ENCODE data around the gene SCARF1. TPM values are rescaled to one million over a fixed set of nuclear protein-coding genes. Genes with fewer than 3 reads are reported as not detected.
"Not testable (repeated sequence)": the region's sequence is repeated elsewhere in the genome, so short reads cannot be mapped to it uniquely, and the experiment has no call there.

SCARF1 gene
- total and polyA plus RNA-seq, 5 donors from 2014 or later = 0.49 to 1.5 TPM; not detected in 3

GRCh38 chr17:1683459-1683858 is 37.9 kb upstream of the SCARF1 start:
- Histone ChIP-seq H3K9me3 (ENCODE audit: control insufficient read depth in 2 of 2, low read length in 2 of 2) (no peaks in the 10 kb centered on the region), H3K27ac (ENCODE audit: insufficient read depth, low read length, poor library complexity, severe bottlenecking) (peak overlapping the region; percentile 94), H3K4me3 (ENCODE audit: low read depth, low read length) (peak overlapping the region; percentile 91), H3K27me3 (ENCODE audit: control insufficient read depth, insufficient read depth, low read length) (no peaks in the 10 kb centered on the region), H3K36me3 (ENCODE audit: control insufficient read depth, insufficient read depth, low read length) (peaks cover 47% of the 10 kb centered on the region), H3K4me1 (ENCODE audit: control insufficient read depth, insufficient read depth, low read length, poor library complexity, severe bottlenecking) (peaks cover 25% of the 10 kb centered on the region)
- H3K4me1 Mint-ChIP-seq = peaks cover 14 to 51% (median 20%) of the 10 kb centered on the region in 4 donors
- peaks cover 43% of the 10 kb centered on the region for H3K36me3 Mint-ChIP-seq
- ATAC-seq (ENCODE audit: low read depth in 2 of 2) (no peak), DNase-seq (no peak)
- peak overlapping the region; percentile 96 to 99 (median 98) for H3K27ac Mint-ChIP-seq
- peaks cover 6% of the 10 kb centered on the region for H3K27me3 Mint-ChIP-seq
- no peaks in the 10 kb centered on the region for H3K9me3 Mint-ChIP-seq
- peak overlapping the region; percentile 94 to 100 (median 100) for H3K4me3 Mint-ChIP-seq

- Mint-ChIP-seq H3K36me3 (peaks cover 64% of the 10 kb centered on the region), H3K9me3 (no peaks in the 10 kb centered on the region), H3K4me1 (peaks cover 7 to 28% (median 15%) of the 10 kb centered on the region in 4 donors), H3K27ac (no peak overlapping the region), H3K4me3 (no peak overlapping the region), H3K27me3 (no peaks in the 10 kb centered on the region)
- no peak for DNase-seq
- no peak for ATAC-seq (ENCODE audit: low read depth in 2 of 2)
- Histone ChIP-seq H3K27ac (ENCODE audit: insufficient read depth, low read length, poor library complexity, severe bottlenecking) (no peak overlapping the region), H3K9me3 (ENCODE audit: control insufficient read depth in 2 of 2, low read length in 2 of 2) (no peaks in the 10 kb centered on the region), H3K4me1 (ENCODE audit: control insufficient read depth, insufficient read depth, low read length, poor library complexity, severe bottlenecking) (no peaks in the 10 kb centered on the region), H3K27me3 (ENCODE audit: control insufficient read depth, insufficient read depth, low read length) (no peaks in the 10 kb centered on the region), H3K4me3 (ENCODE audit: low read depth, low read length) (no peak overlapping the region), H3K36me3 (ENCODE audit: control insufficient read depth, insufficient read depth, low read length) (peaks cover 97% of the 10 kb centered on the region)
These were observed 30.9 kb upstream of the SCARF1 start for GRCh38 chr17:1676401-1676800.

GRCh38 chr17:1673041-1673785 is 27.7 kb upstream of the SCARF1 start:
- Mint-ChIP-seq H3K9me3 (no peaks in the 10 kb centered on the region), H3K4me3 (peak overlapping the region in 2 of 4 donors; percentile 5 to 26), H3K36me3 (peaks cover 63% of the 10 kb centered on the region), H3K4me1 (peaks cover 18 to 34% (median 19%) of the 10 kb centered on the region in 4 donors), H3K27me3 (no peaks in the 10 kb centered on the region), H3K27ac (no peak overlapping the region)
- Histone ChIP-seq H3K27me3 (ENCODE audit: control insufficient read depth, insufficient read depth, low read length) (no peaks in the 10 kb centered on the region), H3K4me3 (ENCODE audit: low read depth, low read length) (no peak overlapping the region), H3K4me1 (ENCODE audit: control insufficient read depth, insufficient read depth, low read length, poor library complexity, severe bottlenecking) (peaks cover 3% of the 10 kb centered on the region), H3K27ac (ENCODE audit: insufficient read depth, low read length, poor library complexity, severe bottlenecking) (peak overlapping the region; percentile 0), H3K9me3 (ENCODE audit: control insufficient read depth in 2 of 2, low read length in 2 of 2) (no peaks in the 10 kb centered on the region), H3K36me3 (ENCODE audit: control insufficient read depth, insufficient read depth, low read length) (peaks cover 94% of the 10 kb centered on the region)
- no peak for DNase-seq
- ATAC-seq (ENCODE audit: low read depth in 2 of 2) = peak in 1 of 2 donors; percentile 8

GRCh38 chr17:1663934-1664333 is 18.4 kb upstream of the SCARF1 start:
- Mint-ChIP-seq H3K36me3 (peaks cover 40% of the 10 kb centered on the region), H3K4me1 (peaks cover 5 to 14% (median 9%) of the 10 kb centered on the region in 4 donors)
- H3K4me3 Mint-ChIP-seq; H3K9me3 ChIP-seq (ENCODE audit: control insufficient read depth in 2 of 2, low read length in 2 of 2); H3K9me3 Mint-ChIP-seq; H3K4me3 ChIP-seq (ENCODE audit: low read depth, low read length); H3K27me3 ChIP-seq (ENCODE audit: control insufficient read depth, insufficient read depth, low read length); H3K27ac Mint-ChIP-seq; ATAC-seq (ENCODE audit: low read depth in 2 of 2); H3K27me3 Mint-ChIP-seq; H3K4me1 ChIP-seq (ENCODE audit: control insufficient read depth, insufficient read depth, low read length, poor library complexity, severe bottlenecking); H3K27ac ChIP-seq (ENCODE audit: insufficient read depth, low read length, poor library complexity, severe bottlenecking); DNase-seq: not testable (repeated sequence)
- peaks cover 74% of the 10 kb centered on the region for H3K36me3 ChIP-seq (ENCODE audit: control insufficient read depth, insufficient read depth, low read length)

GRCh38 chr17:1661045-1661444 is 15.5 kb upstream of the SCARF1 start:
- Mint-ChIP-seq H3K27ac (no peak overlapping the region), H3K4me3 (no peak overlapping the region), H3K4me1 (peaks cover 5 to 12% (median 8%) of the 10 kb centered on the region in 4 donors), H3K36me3 (peaks cover 49% of the 10 kb centered on the region), H3K27me3 (no peaks in the 10 kb centered on the region), H3K9me3 (no peaks in the 10 kb centered on the region)
- H3K27me3 ChIP-seq (ENCODE audit: control insufficient read depth, insufficient read depth, low read length) = no peaks in the 10 kb centered on the region
- no peak overlapping the region for H3K27ac ChIP-seq (ENCODE audit: insufficient read depth, low read length, poor library complexity, severe bottlenecking)
- H3K9me3 ChIP-seq (ENCODE audit: control insufficient read depth in 2 of 2, low read length in 2 of 2) = no peaks in the 10 kb centered on the region
- ATAC-seq (ENCODE audit: low read depth in 2 of 2) = no peak
- peaks cover 81% of the 10 kb centered on the region for H3K36me3 ChIP-seq (ENCODE audit: control insufficient read depth, insufficient read depth, low read length)
- H3K4me3 ChIP-seq (ENCODE audit: low read depth, low read length) = no peak overlapping the region
- no peak for DNase-seq
- no peaks in the 10 kb centered on the region for H3K4me1 ChIP-seq (ENCODE audit: control insufficient read depth, insufficient read depth, low read length, poor library complexity, severe bottlenecking)

GRCh38 chr17:1658100-1658499 is 12.6 kb upstream of the SCARF1 start:
- H3K4me1 Mint-ChIP-seq = peaks cover 2 to 12% (median 6%) of the 10 kb centered on the region in 4 donors
- no peaks in the 10 kb centered on the region for H3K27me3 ChIP-seq (ENCODE audit: control insufficient read depth, insufficient read depth, low read length)
- no peak overlapping the region for H3K4me3 Mint-ChIP-seq
- ATAC-seq (ENCODE audit: low read depth in 2 of 2) (no peak), DNase-seq (no peak)
- H3K36me3 Mint-ChIP-seq = peaks cover 65% of the 10 kb centered on the region
- peaks cover 88% of the 10 kb centered on the region for H3K36me3 ChIP-seq (ENCODE audit: control insufficient read depth, insufficient read depth, low read length)
- H3K4me3 ChIP-seq (ENCODE audit: low read depth, low read length) = no peak overlapping the region
- H3K4me1 ChIP-seq (ENCODE audit: control insufficient read depth, insufficient read depth, low read length, poor library complexity, severe bottlenecking) = no peaks in the 10 kb centered on the region
- peaks cover 0 to 1% (median 0%) of the 10 kb centered on the region in 7 donors for H3K9me3 Mint-ChIP-seq
- peak overlapping the region in 1 of 3 donors; percentile 20 for H3K27ac Mint-ChIP-seq
- no peaks in the 10 kb centered on the region for H3K27me3 Mint-ChIP-seq
- no peak overlapping the region for H3K27ac ChIP-seq (ENCODE audit: insufficient read depth, low read length, poor library complexity, severe bottlenecking)
- H3K9me3 ChIP-seq (ENCODE audit: control insufficient read depth in 2 of 2, low read length in 2 of 2) = no peaks in the 10 kb centered on the region

GRCh38 chr17:1653735-1654134 is 8.2 kb upstream of the SCARF1 start:
- Mint-ChIP-seq H3K36me3 (peaks cover 46% of the 10 kb centered on the region), H3K4me1 (peaks cover 0 to 10% (median 5%) of the 10 kb centered on the region in 4 donors), H3K27me3 (no peaks in the 10 kb centered on the region), H3K27ac (peak overlapping the region in 1 of 3 donors; percentile 66), H3K4me3 (peak overlapping the region in 1 of 4 donors; percentile 49), H3K9me3 (peaks cover 0 to 1% (median 0%) of the 10 kb centered on the region in 7 donors)
- peaks cover 9% of the 10 kb centered on the region for H3K4me1 ChIP-seq (ENCODE audit: control insufficient read depth, insufficient read depth, low read length, poor library complexity, severe bottlenecking)
- no peaks in the 10 kb centered on the region for H3K9me3 ChIP-seq (ENCODE audit: control insufficient read depth in 2 of 2, low read length in 2 of 2)
- DNase-seq (no peak), ATAC-seq (ENCODE audit: low read depth in 2 of 2) (no peak)
- no peaks in the 10 kb centered on the region for H3K27me3 ChIP-seq (ENCODE audit: control insufficient read depth, insufficient read depth, low read length)
- H3K36me3 ChIP-seq (ENCODE audit: control insufficient read depth, insufficient read depth, low read length) = peaks cover 76% of the 10 kb centered on the region
- no peak overlapping the region for H3K27ac ChIP-seq (ENCODE audit: insufficient read depth, low read length, poor library complexity, severe bottlenecking)
- no peak overlapping the region for H3K4me3 ChIP-seq (ENCODE audit: low read depth, low read length)

- not testable (repeated sequence) for DNase-seq; H3K27me3 ChIP-seq (ENCODE audit: control insufficient read depth, insufficient read depth, low read length); H3K27ac Mint-ChIP-seq; H3K27ac ChIP-seq (ENCODE audit: insufficient read depth, low read length, poor library complexity, severe bottlenecking); H3K4me3 ChIP-seq (ENCODE audit: low read depth, low read length); H3K27me3 Mint-ChIP-seq; H3K9me3 Mint-ChIP-seq; H3K9me3 ChIP-seq (ENCODE audit: control insufficient read depth in 2 of 2, low read length in 2 of 2); ATAC-seq (ENCODE audit: low read depth in 2 of 2); H3K4me3 Mint-ChIP-seq
- Histone ChIP-seq H3K36me3 (ENCODE audit: control insufficient read depth, insufficient read depth, low read length) (peaks cover 66% of the 10 kb centered on the region), H3K4me1 (ENCODE audit: control insufficient read depth, insufficient read depth, low read length, poor library complexity, severe bottlenecking) (peaks cover 18% of the 10 kb centered on the region)
- peaks cover 36% of the 10 kb centered on the region for H3K36me3 Mint-ChIP-seq
- H3K4me1 Mint-ChIP-seq = peaks cover 0 to 10% (median 4%) of the 10 kb centered on the region in 4 donors
These were observed 7.3 kb upstream of the SCARF1 start for GRCh38 chr17:1652794-1653193.

Measured in CD4-positive, CD25-positive, alpha-beta regulatory T cell (primary cell).